GM18502 (cell line): Measurements from ENCODE around the gene WFDC2.
"Not testable (repeated sequence)": the region's sequence is repeated elsewhere in the genome, so short reads cannot be mapped to it uniquely, and the experiment has no call there.

ENCODE experiments used
- ATAC-seq: cut with Tn5 transposase; IDR thresholded peaks from one replicate; pipeline ENCODE4 v1.9.1; 2021; ENCODE audit warnings: mild to moderate bottlenecking; ENCODE audit not compliant: unreplicated experiment, poor library complexity

Gene WFDC2

DNA sequence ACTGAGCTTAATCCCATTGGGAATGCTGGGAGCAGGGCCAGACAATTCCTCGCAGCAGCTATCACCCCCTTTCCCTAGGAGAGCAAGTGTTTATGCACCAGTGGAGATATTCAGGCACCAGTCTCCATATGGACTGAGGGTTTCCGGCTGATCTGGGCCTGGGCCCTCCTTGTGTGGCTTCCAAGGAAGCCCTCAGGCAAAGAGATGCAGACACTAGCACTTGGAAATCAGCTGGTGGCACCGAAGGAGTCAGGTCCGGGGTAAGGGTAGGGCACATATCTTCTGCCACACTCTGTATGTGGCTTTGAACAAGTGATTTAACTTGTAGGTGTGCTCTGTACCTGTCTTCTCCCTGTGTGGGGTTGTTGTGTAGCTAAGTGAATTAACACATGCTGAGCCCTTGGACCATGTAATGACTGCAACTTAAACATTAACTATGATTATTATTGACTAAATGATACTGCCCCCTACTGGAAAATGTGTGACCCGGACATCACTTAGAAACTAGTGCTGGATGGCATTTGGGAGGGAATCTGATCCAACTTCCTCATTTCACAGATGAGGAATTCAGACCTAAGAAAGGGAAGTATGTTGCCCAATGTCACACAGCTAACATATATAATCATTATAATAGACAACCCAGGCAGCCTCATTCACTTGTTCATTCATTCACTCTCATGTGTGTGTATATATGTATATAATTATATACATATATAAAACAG lies 19.3 kb upstream of the WFDC2 start:
- no peak for ATAC-seq

DNA sequence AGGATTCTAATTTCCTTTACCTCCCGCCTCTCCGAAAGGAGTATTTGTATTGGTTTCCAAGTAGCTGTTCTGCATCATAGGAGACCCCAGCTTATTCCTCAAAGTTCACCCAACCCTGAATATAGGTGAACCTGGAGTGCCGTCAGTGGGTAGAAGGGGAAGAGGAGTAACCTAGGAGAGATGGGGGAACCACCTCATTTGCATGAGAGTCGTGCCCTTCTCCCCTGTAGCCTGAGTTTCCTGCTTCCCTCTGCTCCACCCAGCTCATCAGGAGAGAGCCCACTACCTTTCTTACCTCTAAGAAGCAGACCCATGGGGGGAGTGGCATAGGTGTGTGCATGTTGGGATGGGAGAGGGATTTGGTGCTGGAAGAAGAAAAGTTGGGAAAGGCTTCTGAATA lies 17.3 kb upstream of the WFDC2 start:
- no peak for ATAC-seq

DNA sequence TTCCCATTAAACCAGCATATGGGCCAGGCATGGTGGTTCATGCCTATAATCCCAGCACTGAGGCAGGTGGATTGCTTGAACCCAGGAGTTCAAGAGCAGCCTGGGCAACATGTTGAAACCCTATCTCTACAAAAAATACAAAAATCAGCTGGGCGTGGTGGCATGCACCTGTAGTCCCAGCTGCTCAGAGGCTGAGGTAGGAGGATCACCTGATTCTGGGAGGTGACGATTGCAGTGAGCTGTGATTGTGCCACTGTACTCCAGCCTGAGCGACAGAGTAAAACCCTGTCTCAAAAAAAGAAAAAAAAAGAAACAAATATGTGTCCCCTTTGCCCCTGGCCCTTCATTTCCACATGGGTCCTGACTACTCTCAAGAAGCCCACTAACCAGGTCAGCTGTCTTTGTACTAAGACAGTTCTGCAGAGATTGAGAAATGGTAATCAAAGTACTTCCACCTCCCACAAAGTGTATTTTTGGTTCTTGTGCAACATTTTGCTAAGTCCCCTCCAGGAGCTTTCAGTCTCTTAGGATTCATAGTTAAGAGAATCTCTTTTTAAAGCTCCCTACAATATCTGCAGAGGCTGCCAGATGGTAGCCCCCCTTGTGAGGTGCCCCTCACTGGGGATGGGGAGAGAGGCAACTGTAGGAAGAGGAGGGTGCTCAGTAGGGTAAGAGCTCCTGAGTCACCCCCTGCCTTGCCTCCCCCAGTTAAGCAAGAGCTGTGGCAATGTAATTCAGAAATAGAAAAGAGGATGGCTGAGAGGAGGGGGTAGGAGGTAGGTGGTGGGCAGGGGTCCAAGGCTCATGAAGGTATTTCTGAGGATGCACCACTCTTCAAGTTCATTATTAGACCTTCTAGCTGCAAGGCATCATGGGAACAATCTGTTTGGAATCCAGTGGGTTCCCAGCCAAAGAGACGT lies 16.5 kb upstream of the WFDC2 start:
- no peak for ATAC-seq

DNA sequence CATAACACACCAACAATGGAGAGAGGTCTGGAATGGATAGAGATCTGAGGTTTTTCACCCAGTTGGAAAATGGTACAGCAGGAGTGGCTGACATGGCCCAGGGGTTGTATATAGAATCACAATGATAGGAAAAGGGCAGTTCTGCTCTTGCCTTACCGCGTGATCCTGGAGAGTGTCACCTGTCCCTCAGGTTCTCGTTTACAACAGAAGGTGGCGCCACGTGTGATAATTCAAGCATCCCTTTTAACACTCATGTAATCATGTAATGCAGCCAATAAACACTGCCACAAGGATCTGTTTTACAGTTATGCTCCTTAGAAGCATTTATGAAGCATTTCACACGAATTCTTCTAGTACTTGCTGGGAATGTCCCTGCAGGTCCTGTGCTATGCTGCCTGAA lies 12.9 kb upstream of the WFDC2 start:
- ATAC-seq = no peak

DNA sequence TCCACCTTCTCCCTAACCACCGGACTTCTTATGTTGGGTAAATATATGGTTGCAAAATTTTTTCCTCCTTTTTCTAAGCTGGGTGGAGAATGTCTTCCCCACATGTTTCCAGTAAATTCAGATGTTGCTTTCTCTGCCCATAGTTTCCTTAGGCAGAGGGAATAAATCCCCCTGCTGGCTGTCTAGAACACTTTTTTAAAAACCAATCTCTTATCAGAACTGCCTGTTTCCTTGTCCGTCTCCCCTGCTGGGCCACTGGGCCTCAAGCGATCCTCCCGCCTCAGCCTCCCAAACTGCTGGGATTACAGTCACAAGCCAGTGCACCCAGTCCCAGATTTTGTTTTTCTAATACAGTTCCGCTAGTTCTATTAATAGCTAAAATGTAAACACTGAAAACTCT lies 9.9 kb upstream of the WFDC2 start:
- no peak for ATAC-seq

DNA sequence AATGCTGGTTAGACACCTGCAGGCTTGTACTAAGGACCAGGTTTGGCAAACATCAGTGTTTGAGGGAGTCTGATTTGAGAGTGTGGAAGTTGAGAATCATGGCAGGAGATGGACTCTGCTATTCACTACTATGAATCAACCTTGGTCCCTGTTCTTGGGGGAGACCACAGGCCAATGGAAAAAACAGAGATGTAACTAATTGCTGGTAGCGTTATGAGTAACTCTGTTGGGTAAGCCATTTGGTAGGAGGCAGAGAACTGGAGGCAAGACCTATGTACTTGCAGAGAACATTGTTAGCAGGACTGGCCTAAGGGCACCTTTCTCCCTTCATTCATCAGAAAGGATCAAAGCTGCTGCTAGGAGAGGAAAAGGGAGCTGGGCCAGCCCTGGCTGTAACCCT lies 8.3 kb upstream of the WFDC2 start:
- ATAC-seq = no peak

DNA sequence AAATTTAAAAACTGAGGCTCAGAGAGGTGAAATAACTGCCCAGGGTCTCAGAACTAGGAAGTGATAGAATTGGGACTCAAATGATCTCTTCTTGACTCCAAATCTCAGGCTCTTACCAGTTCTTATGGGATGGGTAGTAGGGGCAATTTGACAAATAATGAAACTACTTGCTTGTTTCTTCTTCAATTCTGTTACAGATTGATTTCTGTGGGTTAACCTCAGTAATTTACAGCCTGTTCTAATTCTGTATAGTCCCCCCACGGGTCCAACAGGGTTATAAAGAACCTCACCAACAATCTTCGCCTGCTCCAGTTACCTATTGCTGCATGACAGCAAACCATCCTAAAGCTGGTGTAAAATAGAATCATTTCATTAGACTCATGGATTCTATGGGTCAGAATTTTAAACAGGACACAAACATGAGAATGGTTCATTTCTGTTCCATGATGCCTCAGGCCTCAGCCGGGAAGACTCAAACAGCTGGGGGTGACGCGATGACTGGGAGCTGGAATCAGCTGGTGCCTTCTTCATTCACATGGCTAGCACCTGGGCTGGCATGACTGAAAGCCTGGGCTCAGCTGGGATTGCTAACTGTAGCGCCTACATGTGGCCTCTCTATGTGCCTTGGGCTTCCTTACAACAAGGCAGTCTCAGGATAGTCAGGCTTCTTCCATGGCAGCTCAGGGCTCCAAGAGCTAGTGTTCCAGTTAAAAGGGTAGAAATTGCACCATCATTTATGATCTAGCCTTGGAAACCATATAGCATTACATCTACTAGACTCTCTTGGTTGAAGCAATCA lies 6.6 kb upstream of the WFDC2 start:
- ATAC-seq = no peak

DNA sequence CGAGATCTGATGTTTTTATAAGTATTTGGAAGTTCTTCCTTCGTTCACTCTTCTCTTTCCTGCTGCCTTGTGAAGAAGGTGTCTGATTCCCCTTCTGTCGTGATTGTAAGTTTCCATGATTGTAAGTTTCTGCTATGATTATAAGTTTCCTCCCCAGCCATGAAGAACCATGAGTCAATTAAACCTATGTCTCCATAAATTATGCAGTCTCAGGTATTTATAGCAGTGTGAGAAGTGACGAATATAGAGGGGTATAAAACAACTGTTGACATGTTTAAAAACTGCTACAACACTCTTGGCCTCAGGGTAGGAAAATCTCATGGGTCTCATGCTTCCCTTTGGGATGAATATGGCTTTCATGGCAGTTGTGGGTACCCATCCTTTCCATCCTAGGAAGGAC lies 5.8 kb upstream of the WFDC2 start:
- no peak for ATAC-seq

DNA sequence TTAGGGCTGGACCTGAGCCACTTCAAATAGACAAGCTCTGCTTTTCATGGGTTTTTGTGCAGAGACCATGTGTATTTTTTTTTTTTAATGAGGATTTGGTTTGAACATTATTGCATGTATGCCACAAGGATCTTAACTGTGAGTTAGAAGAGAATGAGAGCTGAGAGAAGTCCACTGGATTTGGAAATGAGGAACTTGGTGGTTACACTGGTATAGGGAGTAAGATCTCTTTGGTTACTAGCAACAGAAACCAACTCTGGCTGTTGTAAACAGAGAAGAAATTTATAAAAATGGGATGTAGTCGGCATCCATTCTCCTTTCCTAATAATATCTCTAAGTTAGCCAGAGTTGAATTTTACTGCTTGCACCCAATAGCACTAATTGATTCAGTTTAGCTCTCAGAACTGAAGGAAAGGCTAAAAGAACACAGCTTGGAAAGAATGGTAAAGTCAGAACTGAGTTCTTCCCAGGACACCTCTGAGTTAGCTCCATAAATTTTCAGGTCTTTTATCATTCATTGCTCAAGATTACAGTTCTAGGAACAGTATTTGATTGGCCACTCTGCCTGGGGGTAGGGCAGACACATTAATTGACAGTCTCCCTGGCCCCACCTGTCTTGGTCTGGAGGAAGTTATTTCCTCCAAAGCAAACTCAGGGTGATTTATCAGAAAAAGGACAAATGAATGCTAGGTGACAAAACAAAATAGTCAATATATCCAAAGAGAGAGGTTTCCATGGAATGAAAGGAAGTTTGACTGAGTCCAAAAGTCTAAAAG lies 3.9 kb upstream of the WFDC2 start:
- ATAC-seq = no peak

DNA sequence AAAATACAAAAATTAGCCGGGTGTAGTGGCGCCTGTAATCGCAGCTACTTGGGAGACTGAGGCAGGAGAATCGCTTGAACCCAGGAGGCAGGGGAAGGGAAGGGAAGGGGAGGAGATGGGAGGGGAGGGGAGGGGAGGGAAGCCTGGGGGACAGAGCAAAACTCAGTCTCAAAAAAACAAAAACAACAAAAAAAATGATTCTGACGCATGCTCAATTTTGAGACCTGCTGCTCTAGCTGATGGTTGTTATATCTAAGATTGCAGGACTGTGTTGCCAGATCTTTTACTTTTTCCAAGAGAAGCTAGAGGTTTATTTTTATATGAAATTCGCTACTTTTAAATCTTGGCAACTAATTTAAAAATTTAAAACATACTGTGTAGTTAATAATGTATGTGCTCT lies 2.4 kb upstream of the WFDC2 start:
- ATAC-seq = no peak

DNA sequence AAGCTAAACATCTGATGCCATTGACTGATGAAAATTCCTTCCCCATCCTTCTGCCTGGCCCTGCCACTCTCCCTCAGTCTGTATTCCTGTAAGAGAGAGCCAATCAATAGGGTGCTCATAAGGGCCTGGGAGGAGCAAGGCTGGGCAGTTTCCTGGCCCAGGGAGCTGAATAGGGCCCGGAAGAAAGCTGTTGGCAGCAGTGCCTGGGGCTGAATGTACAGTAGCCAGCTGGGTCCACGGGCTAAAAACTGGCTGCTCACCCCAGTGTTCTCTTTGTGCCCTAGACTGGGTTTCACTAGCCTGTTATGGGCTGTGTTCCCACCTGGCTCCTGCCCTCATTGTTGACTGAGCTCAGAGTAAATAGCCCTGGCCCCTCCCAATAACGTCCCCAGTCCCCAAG lies 1.7 kb upstream of the WFDC2 start:
- ATAC-seq = no peak

DNA sequence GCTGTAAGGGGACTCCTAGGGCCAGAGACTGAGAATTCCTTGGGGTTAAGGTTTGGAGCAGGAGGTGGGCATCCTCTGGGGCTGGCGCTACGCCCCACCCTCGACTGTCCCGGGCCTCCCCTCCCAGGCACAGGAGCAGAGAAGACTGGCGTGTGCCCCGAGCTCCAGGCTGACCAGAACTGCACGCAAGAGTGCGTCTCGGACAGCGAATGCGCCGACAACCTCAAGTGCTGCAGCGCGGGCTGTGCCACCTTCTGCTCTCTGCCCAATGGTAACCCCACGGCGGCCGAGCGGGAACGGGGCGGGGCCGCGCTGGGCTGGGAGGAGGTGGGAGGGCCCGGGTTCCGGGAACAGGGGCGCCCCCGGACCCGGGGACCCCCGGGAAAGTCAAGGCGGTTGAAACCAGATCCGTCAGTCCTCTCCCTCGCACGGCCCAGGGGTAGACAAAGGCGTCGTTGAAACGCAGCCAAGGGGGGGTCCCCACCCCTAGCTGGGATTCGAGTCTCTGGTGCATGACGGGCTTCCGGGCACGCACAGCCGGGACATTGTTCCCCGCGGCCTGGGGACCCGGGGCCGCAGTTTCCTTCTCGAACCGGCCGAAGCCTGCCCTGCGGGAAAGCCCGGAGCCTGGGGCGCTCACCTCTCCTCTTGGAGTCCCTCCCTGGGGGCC lies 844 bp downstream of the WFDC2 start:
- ATAC-seq = no peak

DNA sequence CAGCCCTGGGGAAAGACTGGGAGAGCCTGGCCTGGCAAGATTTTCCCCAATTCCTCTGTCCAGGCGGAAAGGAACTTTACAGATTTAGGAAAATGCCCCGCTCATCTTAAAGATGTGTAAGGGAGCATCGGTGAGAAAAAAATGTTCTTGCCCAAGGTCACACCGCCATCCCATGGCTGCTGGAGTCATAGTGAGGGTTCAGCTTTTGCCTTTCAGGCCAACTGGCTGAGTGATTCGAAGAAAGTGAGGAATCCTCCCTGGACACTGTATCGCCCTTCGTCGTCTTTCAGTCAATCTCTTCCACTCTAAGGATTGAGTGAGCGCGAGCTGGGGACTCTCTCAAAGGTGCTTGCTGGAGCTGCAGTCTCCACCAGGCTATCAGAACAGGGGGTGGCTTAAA lies 1.4 kb downstream of the WFDC2 start:
- ATAC-seq = no peak

DNA sequence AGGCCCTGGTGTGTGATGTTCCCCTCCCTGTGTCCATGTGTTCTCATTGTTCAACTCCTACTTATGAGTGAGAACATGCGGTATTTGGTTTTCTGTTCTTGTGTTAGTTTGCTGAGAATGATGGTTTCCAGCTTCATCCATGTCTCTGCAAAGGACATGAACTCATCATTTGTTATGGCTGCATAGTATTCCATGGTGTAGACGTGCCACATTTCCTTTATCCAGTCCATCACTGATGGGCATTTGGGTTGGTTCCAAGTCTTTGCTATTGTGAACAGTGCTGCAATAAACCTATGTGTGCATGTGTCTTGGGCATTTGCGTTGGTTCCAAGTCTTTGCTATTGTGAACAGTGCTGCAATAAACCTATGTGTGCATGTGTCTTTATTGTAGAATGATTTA lies 2.7 kb downstream of the WFDC2 start:
- not testable (repeated sequence) for ATAC-seq

DNA sequence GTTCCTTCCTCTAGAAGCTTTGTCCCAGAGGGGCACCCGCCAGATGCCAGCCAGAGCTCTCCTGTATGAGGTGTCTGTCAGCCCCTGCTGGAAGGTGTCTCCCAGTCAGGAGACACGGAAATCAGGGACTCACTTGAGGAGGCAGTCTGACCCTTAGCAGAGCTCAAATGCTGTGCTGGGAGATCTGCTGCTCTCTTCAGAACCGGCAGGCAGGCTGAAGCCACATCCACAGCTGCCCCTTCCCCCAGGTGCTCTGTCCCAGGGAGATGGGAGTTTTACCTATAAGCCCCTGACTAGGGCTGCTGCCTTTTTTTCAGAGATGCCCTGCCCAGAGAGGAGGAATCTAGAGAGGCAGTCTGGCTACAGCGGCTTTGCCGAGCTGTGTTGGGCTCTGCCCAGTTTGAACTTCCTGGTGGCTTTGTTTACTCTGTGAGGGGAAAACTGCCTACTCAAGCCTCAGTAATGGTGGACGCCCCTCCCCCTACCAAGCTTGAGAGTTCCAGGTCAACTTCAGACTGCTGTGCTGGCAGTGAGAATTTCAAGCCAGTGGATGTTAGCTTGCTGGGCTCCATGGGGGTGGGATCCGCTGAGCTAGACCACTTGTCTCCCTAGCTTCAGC lies 8.1 kb downstream of the WFDC2 start:
- not testable (repeated sequence) for ATAC-seq

DNA sequence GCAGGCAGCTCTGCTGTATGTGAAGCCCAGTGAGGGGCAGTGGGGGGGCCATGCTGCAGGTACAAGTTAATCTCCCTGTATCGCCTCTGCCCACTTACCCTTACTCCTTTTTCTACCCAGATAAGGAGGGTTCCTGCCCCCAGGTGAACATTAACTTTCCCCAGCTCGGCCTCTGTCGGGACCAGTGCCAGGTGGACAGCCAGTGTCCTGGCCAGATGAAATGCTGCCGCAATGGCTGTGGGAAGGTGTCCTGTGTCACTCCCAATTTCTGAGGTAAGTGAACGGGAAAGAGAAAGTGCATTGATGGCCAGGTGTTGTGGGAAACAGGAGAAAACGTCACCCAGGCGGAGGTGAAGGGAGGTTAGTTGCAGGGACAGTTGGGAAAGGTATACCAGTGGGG lies 10.3 kb downstream of the WFDC2 start:
- ATAC-seq = no peak

DNA sequence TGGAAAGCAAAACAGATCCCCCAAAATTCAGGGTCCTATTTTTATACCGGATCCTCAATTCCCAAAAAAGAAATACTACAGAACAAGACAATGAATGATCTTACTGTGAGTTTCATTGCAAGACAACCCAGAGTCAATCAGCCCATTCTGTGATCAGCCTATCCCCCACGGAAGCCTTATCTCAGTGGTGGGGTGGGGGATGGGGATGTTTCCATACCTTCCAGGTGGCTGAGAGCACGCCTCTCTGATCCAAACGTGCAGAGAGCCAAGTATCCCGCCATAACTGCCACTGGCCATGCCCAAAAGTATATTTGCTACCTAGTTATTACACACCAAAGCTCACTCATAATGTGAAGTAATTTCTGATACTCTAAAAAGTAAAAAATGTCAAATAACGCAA lies 15.1 kb downstream of the WFDC2 start:
- ATAC-seq = no peak

DNA sequence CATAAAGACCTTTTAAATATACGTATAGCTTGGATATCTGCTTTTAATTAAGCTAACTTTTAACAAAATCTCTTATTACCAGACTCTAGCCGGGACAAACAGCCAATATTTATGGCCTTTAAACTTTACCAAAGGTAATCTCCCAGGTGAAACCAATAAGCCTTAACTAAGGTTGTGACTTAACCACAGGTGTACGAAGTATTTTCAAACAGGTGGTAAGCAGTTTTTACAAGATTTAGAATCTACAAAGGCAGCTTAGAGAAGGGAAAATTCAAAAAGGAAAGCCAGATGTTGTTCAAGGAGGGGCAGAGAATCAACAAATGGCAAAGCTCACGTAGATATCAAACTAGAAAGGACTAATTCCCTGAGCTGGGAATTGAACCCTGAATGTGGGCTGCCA lies 15.8 kb downstream of the WFDC2 start:
- ATAC-seq = no peak

DNA sequence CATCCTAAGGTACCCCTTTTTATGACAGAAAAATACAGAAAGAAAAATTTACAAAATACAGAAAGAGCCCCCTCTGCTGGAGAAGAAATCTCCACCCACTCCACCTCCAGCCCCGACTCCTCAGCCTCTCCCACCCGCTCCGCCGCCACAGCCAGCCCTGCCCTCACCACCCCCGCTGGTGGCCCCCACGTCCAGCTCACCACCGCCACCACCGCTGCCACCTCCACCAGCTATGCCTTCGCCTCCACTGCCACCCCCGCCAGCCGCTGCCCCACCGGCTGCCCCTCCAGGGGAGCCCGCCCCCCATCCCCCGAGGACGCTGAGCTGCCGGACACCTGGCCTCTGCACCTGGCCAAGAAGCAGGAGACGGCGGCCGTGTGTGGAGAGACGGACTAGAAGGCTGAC lies 17.7 kb downstream of the WFDC2 start:
- no peak for ATAC-seq
